D721Med (cell line): ENCODE results near the gene USP54.
"Not testable (repeated sequence)": the region's sequence is repeated elsewhere in the genome, so short reads cannot be mapped to it uniquely, and the experiment has no call there.

Experiments
- DNase-seq: peaks from one replicate; pipeline ENCODE4 v3.0.0; 2011; ENCODE audit warnings: low spot score; ENCODE audit not compliant: insufficient read length
- FAIRE-seq: peaks from 2 replicates; lab custom pipeline; 2011; peaks lifted over from hg19 to GRCh38; lab: Jason Lieb, UNC
- TF ChIP-seq, protein P1 (sequence below): IDR thresholded peaks from 2 replicates; pipeline ENCODE4 v1.5.1; 2012; ENCODE audit warnings: mild to moderate bottlenecking, control low read depth; ENCODE audit not compliant: insufficient read depth; ENCODE audit errors: missing control alignments

The USP54 gene

GRCh38 chr10:73625884-73626752 lies 35.0 kb upstream of the USP54 start:
- DNase-seq (peak; percentile 90), FAIRE-seq (no peak)

DNA sequence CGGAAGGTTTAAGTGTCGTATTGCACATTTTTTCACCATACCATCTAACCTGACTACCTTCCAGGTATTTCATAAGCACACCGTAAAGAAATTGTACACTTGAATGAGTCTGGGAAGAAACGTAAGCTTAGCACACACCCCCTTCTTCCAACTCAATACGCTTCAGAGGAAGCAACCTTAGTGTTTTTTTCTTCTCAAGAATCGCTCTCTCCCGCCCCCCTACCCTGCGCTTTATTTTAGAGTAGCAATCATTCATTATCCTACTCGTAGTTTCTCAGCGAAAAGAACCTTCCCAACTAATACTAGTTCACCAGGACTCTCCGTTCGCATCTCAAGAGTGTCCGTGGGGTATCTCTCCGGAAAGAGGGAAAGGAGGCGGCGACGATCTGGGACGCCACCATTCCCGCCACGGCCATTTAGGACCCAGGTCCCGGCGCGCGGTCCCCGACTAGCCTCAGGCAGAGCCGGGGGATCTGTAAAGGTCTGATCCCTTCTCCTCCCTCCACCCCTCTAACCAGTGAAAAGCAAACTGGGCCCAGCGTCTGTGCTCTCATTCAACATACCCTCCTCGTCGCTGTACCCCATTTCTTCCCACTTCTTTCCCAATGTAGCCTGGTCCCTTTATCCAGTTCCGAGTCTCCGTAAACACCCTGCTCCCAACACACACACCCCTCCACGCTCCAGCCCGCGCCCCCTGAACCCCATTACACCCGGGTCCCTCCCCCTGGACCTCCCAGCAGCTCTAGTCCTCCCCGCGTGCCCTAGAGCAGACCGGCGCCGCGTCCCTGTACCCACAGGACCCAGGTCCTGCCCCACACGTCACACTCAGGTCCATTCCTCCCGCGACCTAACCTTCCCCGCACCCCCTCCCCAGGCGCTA lies 34.1 kb upstream of the USP54 start:
- FAIRE-seq (no peak), DNase-seq (peak; percentile 52)
- TF ChIP-seq, protein P1, sequence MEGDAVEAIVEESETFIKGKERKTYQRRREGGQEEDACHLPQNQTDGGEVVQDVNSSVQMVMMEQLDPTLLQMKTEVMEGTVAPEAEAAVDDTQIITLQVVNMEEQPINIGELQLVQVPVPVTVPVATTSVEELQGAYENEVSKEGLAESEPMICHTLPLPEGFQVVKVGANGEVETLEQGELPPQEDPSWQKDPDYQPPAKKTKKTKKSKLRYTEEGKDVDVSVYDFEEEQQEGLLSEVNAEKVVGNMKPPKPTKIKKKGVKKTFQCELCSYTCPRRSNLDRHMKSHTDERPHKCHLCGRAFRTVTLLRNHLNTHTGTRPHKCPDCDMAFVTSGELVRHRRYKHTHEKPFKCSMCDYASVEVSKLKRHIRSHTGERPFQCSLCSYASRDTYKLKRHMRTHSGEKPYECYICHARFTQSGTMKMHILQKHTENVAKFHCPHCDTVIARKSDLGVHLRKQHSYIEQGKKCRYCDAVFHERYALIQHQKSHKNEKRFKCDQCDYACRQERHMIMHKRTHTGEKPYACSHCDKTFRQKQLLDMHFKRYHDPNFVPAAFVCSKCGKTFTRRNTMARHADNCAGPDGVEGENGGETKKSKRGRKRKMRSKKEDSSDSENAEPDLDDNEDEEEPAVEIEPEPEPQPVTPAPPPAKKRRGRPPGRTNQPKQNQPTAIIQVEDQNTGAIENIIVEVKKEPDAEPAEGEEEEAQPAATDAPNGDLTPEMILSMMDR = no peak

More at GRCh38 chr10:73625884-73626752, 35.0 kb upstream of the USP54 start:
- TF ChIP-seq, protein P1 = no peak

- DNase-seq (no peak), FAIRE-seq (no peak)
- TF ChIP-seq, protein P1 = no peak
Measured at GRCh38 chr10:73623056-73623455, 31.9 kb upstream of the USP54 start.

GRCh38 chr10:73620974-73621373 lies 29.8 kb upstream of the USP54 start:
- not testable (repeated sequence) for DNase-seq, FAIRE-seq

- FAIRE-seq = not testable (repeated sequence)
Measured at GRCh38 chr10:73617143-73617542, 26.0 kb upstream of the USP54 start.

GRCh38 chr10:73614720-73615119 lies 23.6 kb upstream of the USP54 start:
- DNase-seq = no peak
- TF ChIP-seq, protein P1 = no peak
- FAIRE-seq = no peak

More at GRCh38 chr10:73617143-73617542, 26.0 kb upstream of the USP54 start:
- not testable (repeated sequence) for DNase-seq

DNA sequence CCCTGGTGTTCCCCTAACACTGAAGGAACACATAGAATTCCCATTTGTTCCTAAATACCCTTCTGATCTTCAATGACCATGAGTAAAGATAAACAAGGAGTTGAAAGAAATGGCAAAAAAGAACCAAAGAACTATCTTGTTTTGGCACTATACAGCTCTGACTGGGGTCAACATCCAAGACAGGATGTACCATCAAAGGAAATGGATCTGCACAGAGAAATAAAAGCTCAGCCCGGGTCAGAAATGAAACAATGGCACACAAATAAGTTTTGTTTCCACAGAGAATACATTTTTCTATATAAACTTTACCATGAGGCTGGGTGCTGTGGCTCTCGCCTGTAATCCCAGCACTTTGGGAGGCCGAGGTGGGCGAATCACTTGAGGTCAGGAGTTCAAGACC lies 18.0 kb upstream of the USP54 start:
- TF ChIP-seq, protein P1 = no peak
- FAIRE-seq (no peak), DNase-seq (no peak)

DNA sequence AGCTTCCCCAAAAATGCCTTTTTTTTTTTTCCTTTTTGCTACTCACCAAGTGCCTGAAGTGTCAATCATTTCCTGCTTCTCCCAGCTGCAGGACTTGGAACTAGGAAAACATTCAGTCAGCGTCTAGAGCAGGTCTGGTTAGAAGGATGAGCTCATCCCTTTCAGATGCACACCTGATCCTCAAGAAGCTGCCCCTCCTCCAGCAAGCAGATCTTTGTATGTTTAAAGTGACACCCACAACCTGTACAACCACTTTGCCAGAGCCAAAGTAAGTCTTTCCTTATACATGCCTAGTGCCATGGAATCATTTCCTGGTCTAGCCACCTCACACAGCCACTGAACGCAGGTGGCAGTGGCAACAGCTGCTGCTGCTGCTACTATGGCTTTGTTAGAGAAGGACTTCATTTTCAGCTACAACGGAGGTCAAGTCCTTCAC lies 10.4 kb upstream of the USP54 start:
- TF ChIP-seq, protein P1 = no peak
- FAIRE-seq = no peak
- no peak for DNase-seq
